Stimulated activated CD8-positive, alpha-beta memory T cell treated with anti-CD3 and anti-CD28 coated beads, Interleukin-7, amount 100 ng/mL, for 1 hour (primary cell): ENCODE measurements around the gene TRIM17.

Experiments used
- DNase-seq, 2 donors: peaks; one replicate each; pipeline ENCODE4 v3.0.0-alpha.2; 2020; ENCODE audit warnings: low read depth in 2 of 2

The TRIM17 gene

GRCh38 chr1:228401782-228402640 lies 14.7 kb downstream of the TRIM17 start:
- no peak for DNase-seq

- no peak for DNase-seq
These were observed 15.8 kb downstream of the TRIM17 start for GRCh38 chr1:228400692-228401454.

- no peak for DNase-seq
These were observed 16.4 kb downstream of the TRIM17 start for GRCh38 chr1:228400237-228400651.

GRCh38 chr1:228399531-228400236 lies 17.0 kb downstream of the TRIM17 start:
- DNase-seq, result no peak

- no peak for DNase-seq
These were observed 17.8 kb downstream of the TRIM17 start for GRCh38 chr1:228398741-228399461.

GRCh38 chr1:228397966-228398365 lies 18.7 kb downstream of the TRIM17 start:
- DNase-seq, result no peak

- DNase-seq, result no peak
These were observed 19.6 kb downstream of the TRIM17 start for GRCh38 chr1:228396770-228397662.

- no peak for DNase-seq
These were observed 21.9 kb downstream of the TRIM17 start for GRCh38 chr1:228394571-228395394.

- DNase-seq, result no peak
These were observed 22.7 kb downstream of the TRIM17 start for GRCh38 chr1:228393811-228394570.

- DNase-seq, result no peak
These were observed 23.4 kb downstream of the TRIM17 start for GRCh38 chr1:228393268-228393701.

- no peak for DNase-seq
These were observed 24.3 kb downstream of the TRIM17 start for GRCh38 chr1:228392111-228392936.

- no peak for DNase-seq
These were observed 25.1 kb downstream of the TRIM17 start for GRCh38 chr1:228391411-228392020.

- no peak for DNase-seq
These were observed 26.0 kb downstream of the TRIM17 start for GRCh38 chr1:228390649-228391048.

- DNase-seq, result no peak
These were observed 29.3 kb downstream of the TRIM17 start for GRCh38 chr1:228387321-228387720.

- DNase-seq, result no peak
These were observed 31.4 kb downstream of the TRIM17 start for GRCh38 chr1:228385232-228385631.

- no peak for DNase-seq
These were observed 32.9 kb downstream of the TRIM17 start for GRCh38 chr1:228383773-228384172.

- DNase-seq, result no peak
These were observed 35.3 kb downstream of the TRIM17 start for GRCh38 chr1:228381356-228381755.

GRCh38 chr1:228379666-228380065 lies 37.0 kb downstream of the TRIM17 start:
- no peak for DNase-seq
